ENCODE measurements around the gene PTPRG.

DNA sequence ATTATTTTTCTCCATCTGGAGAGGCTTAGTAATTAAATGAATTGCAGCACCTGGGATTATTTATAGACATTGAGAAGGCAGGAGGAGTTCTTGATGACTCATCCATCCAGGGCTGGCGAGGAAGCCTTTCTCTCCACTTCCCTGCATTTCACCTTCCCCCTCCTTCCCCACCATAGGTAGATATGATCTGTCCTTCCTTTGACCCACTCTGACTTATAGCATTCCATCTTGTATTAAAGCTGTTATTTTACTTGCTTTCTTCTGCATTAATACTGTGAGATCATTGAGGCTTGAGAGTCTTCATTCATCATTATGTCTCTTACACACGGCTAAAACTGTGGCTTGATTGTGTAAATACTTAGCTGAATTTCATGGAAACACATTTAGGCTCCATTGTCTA is 523.2 kb downstream of the PTPRG start:
- TF ChIP-seq CTCF (IDR thresholded peaks at IDR 0.05) (no peak), POLR2A (IDR thresholded peaks at IDR 0.05) (no peak), POLR2AphosphoS5 (IDR thresholded peaks at IDR 0.05) (no peak)

All from suprapubic skin (tissue), 4 donors.